Tibial nerve (tissue), 3 donors: ENCODE results near the gene TAS2R20.

Experiments
- POLR2A ChIP-seq, 2 donors: fragments of 450-650 bp; IDR thresholded peaks; one replicate each; pipeline ENCODE4 v1.6.1; 2017; ENCODE audit warnings: antibody characterized with exemption in 2 of 2, mild to moderate bottlenecking in 2 of 2, moderate library complexity in 2 of 2
- TF ChIP-seq, protein P1 (sequence below), 5 experiments: fragments of 200-600 bp in 3 of 5; fragments of 450-650 bp in 2 of 5; sonication (generic) in 3 of 5; IDR thresholded peaks; one replicate each; pipeline ENCODE4 v1.5.1; 2016 to 2019; ENCODE audit warnings: antibody characterized with exemption in 5 of 5, mild to moderate bottlenecking in 3 of 5, moderate library complexity in 2 of 5

DNA sequence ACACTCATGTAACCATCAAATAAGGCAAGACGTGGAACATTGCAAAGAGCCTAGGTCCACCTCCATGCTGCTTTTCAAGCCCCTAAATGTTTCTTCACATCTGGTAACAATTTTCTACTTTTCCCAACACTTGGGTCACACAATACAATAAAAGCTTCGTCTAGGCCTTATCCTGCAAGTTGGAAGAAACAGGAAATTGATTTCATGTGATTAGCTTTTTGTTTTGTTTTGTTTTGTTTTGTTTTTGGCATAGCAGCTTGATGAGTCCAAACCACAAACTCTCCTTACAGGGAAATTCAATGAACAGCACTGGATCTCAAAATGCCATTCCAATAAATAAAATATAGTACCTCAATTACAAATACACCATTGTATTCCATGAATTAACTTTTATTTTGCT is 30.7 kb downstream of the TAS2R20 start:
- TF ChIP-seq, protein P1, sequence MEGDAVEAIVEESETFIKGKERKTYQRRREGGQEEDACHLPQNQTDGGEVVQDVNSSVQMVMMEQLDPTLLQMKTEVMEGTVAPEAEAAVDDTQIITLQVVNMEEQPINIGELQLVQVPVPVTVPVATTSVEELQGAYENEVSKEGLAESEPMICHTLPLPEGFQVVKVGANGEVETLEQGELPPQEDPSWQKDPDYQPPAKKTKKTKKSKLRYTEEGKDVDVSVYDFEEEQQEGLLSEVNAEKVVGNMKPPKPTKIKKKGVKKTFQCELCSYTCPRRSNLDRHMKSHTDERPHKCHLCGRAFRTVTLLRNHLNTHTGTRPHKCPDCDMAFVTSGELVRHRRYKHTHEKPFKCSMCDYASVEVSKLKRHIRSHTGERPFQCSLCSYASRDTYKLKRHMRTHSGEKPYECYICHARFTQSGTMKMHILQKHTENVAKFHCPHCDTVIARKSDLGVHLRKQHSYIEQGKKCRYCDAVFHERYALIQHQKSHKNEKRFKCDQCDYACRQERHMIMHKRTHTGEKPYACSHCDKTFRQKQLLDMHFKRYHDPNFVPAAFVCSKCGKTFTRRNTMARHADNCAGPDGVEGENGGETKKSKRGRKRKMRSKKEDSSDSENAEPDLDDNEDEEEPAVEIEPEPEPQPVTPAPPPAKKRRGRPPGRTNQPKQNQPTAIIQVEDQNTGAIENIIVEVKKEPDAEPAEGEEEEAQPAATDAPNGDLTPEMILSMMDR (IDR thresholded peaks at IDR 0.05), result no peak
- no peak for TF ChIP-seq POLR2A (IDR thresholded peaks at IDR 0.05)
